HG03196 (cell line): ENCODE results near the gene CXorf51A.
"Not testable (repeated sequence)": the region's sequence is repeated elsewhere in the genome, so short reads cannot be mapped to it uniquely, and the experiment has no call there.

Experiments used
- ATAC-seq: cut with Tn5 transposase; IDR thresholded peaks from one replicate; pipeline ENCODE4 v1.9.1; 2021; ENCODE audit not compliant: unreplicated experiment

Gene CXorf51A

GRCh38 chrX:146814644-146815043, at the start of gene CXorf51A:
CXorf51A (minus strand) TSS chrX:146814744; CDS start chrX:146814723, 21 bp downstream.
- not testable (repeated sequence) for ATAC-seq

- ATAC-seq: no peak
Observed at GRCh38 chrX:146863566-146863965, 49.0 kb upstream of the CXorf51A start.

- no peak for ATAC-seq
Observed at GRCh38 chrX:146854281-146854680, 39.7 kb upstream of the CXorf51A start.

- ATAC-seq: no peak
Observed at GRCh38 chrX:146831994-146832393, 17.4 kb upstream of the CXorf51A start.

GRCh38 chrX:146809471-146809870, 5.1 kb downstream of the CXorf51A start, which contains the start of gene CXorf51B:
CXorf51B (plus strand) TSS chrX:146809771; CDS start chrX:146809792, 21 bp downstream.
- ATAC-seq: not testable (repeated sequence)
